Bronchial epithelial cell (primary cell): ENCODE measurements around the gene ATRIP. TPM values are rescaled to one million over a fixed set of nuclear protein-coding genes. Genes with fewer than 3 reads are reported as not detected.

Experiments
- DNase-seq: peaks from one replicate; pipeline ENCODE4 v3.0.0-alpha.2; 2010; ENCODE audit warnings: low read depth
- FAIRE-seq: peaks from 2 replicates; lab custom pipeline; 2011; peaks lifted over from hg19 to GRCh38; lab: Jason Lieb, UNC
- H3K27me3 ChIP-seq: 2 replicates; pipeline ENCODE4 v1.5.1; 2011; ENCODE audit warnings: low read length; ENCODE audit not compliant: control insufficient read depth, insufficient read depth
- H3K36me3 ChIP-seq: 2 replicates; pipeline ENCODE4 v1.5.1; 2011; ENCODE audit warnings: low read length; ENCODE audit not compliant: control insufficient read depth, insufficient read depth
- H3K4me3 ChIP-seq: 2 replicates; pipeline ENCODE4 v1.5.1; 2011; ENCODE audit warnings: mild to moderate bottlenecking, low read depth, low read length, control low read depth
- total RNA-seq: library from RNA; depleted of rRNA; stranded (reverse); fragments of >200 nt; gene quantifications from 2 replicates; pipeline ENCODE4 v1.2.1, GENCODE V29; 2014
- TF ChIP-seq, protein P1 (sequence below): IDR thresholded peaks from 2 replicates; pipeline ENCODE4 v1.5.1; 2011; ENCODE audit warnings: mild to moderate bottlenecking, moderate library complexity, low read length, control low read depth, inconsistent platforms; ENCODE audit not compliant: insufficient read depth, severe bottlenecking

The ATRIP gene
- total RNA-seq, 1 donor from 2014 or later, result 5.5 TPM

DNA sequence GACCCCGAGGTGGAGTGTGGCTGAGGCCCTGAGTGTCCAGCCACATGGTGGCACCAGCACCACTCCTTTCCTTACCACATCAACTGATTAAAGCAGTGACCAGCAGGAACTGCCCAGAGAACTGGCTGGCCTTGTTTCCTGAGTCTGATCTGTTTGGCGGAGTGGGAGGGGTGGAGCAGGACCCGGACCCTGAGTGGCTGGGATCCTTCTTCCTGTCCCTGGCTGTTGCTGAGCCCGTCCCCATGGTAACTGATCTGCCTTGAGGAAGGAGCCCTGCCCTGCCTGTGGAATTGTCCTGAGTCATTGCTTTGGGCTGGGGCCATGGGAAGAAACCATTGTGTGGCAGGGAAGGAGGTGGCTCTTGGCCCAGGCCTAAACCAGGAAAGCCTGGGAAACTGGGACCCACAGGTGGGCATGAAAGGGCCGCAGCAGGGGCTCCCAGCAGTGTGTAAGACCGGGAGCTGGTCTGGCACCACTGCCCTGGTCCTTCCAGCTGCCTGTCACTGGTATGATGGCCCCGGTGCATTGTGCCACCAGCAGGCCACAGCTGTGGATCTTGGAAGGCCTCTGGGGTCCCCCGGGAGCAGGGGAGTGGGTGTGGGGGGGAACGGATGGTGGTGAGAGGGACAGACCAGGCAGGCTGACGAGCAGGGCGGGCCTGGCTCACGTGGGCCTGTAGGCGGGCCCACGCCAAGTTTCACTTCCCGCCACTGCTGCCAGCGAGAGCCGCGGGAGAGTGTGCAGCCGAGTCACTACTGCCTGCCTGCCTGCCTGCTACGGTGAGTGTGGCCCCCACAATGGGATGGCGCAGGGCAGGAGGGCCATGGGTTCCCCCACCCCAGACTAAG is 19.2 kb downstream of the ATRIP start:
- Histone ChIP-seq H3K4me3 (peak overlapping the region; percentile 30), H3K27me3 (no peaks in the 10 kb centered on the region), H3K36me3 (peaks cover 23% of the 10 kb centered on the region)
- DNase-seq (peak; percentile 99), FAIRE-seq (peak; percentile 99)
- TF ChIP-seq, protein P1, sequence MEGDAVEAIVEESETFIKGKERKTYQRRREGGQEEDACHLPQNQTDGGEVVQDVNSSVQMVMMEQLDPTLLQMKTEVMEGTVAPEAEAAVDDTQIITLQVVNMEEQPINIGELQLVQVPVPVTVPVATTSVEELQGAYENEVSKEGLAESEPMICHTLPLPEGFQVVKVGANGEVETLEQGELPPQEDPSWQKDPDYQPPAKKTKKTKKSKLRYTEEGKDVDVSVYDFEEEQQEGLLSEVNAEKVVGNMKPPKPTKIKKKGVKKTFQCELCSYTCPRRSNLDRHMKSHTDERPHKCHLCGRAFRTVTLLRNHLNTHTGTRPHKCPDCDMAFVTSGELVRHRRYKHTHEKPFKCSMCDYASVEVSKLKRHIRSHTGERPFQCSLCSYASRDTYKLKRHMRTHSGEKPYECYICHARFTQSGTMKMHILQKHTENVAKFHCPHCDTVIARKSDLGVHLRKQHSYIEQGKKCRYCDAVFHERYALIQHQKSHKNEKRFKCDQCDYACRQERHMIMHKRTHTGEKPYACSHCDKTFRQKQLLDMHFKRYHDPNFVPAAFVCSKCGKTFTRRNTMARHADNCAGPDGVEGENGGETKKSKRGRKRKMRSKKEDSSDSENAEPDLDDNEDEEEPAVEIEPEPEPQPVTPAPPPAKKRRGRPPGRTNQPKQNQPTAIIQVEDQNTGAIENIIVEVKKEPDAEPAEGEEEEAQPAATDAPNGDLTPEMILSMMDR, result peak; percentile 71

DNA sequence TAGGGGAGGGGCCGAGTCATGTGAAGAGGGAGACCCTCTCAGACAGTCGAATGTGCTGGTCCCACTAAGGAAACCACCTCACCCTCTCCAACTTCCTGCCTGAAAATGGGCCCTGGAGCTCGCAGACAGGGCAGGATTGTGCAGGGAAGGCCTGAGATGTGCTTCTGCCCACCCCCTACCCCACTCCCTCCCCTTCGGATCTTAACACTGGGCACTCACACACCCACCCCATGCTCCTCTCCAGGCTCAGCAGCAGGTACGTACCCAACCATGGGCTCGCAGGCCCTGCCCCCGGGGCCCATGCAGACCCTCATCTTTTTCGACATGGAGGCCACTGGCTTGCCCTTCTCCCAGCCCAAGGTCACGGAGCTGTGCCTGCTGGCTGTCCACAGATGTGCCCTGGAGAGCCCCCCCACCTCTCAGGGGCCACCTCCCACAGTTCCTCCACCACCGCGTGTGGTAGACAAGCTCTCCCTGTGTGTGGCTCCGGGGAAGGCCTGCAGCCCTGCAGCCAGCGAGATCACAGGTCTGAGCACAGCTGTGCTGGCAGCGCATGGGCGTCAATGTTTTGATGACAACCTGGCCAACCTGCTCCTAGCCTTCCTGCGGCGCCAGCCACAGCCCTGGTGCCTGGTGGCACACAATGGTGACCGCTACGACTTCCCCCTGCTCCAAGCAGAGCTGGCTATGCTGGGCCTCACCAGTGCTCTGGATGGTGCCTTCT is 20.0 kb downstream of the ATRIP start:
- FAIRE-seq (no peak), DNase-seq (no peak)
- H3K27me3 ChIP-seq, result no peaks in the 10 kb centered on the region
- peak overlapping the region; percentile 30 for H3K4me3 ChIP-seq
- TF ChIP-seq, protein P1, result no peak
- H3K36me3 ChIP-seq, result peaks cover 19% of the 10 kb centered on the region

DNA sequence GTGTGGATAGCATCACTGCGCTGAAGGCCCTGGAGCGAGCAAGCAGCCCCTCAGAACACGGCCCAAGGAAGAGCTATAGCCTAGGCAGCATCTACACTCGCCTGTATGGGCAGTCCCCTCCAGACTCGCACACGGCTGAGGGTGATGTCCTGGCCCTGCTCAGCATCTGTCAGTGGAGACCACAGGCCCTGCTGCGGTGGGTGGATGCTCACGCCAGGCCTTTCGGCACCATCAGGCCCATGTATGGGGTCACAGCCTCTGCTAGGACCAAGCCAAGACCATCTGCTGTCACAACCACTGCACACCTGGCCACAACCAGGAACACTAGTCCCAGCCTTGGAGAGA is 20.5 kb downstream of the ATRIP start:
- FAIRE-seq (no peak), DNase-seq (no peak)
- TF ChIP-seq, protein P1, result no peak
- H3K27me3 ChIP-seq, result no peaks in the 10 kb centered on the region
- no peak overlapping the region for H3K4me3 ChIP-seq
- H3K36me3 ChIP-seq, result peaks cover 19% of the 10 kb centered on the region

DNA sequence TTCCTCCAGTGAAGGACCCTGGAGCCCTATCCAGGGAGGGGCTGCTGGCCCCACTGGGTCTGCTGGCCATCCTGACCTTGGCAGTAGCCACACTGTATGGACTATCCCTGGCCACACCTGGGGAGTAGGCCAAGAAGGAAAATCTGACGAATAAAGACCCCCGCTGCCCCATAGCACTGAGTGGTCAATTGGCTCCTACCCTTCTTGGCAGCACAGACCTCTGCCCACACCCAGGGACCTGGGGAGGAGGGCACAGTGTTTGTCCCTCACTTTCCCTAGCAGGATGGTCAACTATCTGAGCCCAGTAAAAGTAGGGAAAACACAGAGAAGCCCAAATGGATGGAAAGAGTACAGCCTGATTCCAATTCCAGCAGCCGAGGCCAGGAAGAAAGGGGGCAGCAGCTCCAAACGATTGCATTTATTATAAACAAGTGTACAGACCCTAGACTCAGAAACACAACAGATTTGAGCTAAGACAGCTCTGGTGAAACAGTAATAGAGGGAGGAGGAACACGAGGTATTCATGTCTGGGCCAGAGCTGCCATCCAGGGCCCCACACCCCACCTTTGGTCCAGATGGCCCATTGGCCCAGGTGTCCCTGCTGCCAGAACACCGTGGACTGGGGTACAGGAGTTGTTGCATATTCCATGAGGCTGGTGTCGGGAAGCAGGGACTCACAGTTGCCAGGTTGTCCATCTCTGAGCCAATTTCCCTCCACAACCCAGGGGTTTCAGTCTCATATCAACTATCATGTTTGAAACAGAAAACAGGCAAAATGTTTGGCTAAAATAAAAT is 21.1 kb downstream of the ATRIP start:
- no peak for DNase-seq
- Histone ChIP-seq H3K27me3 (no peaks in the 10 kb centered on the region), H3K36me3 (peaks cover 19% of the 10 kb centered on the region), H3K4me3 (no peak overlapping the region)
- no peak for FAIRE-seq
- TF ChIP-seq, protein P1, result no peak

DNA sequence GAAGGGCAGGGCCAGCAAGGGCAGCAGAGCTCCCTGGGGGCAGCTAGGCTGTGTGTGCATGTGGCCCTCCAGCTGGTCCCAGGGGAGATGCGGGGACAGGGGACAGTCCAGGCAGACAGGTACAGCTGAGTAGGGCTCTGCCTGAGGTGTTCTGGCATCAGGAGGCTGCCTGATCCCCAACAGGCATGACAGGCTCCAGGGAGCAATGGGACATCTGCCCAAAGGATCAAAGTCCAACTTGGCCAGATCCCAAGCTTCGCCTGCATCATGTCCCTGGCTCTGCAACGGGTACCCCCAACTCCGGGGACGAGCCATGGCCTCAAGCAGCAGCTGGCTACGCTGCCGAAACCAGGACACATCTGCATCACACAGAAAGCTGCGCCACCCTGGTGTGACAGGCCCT is 21.8 kb downstream of the ATRIP start:
- H3K36me3 ChIP-seq, result peaks cover 19% of the 10 kb centered on the region
- no peak for DNase-seq
- no peak for FAIRE-seq
- TF ChIP-seq, protein P1, result no peak
- no peaks in the 10 kb centered on the region for H3K27me3 ChIP-seq
- H3K4me3 ChIP-seq, result no peak overlapping the region
